ENCODE results near the gene DAB2IP.

Gene DAB2IP

DNA sequence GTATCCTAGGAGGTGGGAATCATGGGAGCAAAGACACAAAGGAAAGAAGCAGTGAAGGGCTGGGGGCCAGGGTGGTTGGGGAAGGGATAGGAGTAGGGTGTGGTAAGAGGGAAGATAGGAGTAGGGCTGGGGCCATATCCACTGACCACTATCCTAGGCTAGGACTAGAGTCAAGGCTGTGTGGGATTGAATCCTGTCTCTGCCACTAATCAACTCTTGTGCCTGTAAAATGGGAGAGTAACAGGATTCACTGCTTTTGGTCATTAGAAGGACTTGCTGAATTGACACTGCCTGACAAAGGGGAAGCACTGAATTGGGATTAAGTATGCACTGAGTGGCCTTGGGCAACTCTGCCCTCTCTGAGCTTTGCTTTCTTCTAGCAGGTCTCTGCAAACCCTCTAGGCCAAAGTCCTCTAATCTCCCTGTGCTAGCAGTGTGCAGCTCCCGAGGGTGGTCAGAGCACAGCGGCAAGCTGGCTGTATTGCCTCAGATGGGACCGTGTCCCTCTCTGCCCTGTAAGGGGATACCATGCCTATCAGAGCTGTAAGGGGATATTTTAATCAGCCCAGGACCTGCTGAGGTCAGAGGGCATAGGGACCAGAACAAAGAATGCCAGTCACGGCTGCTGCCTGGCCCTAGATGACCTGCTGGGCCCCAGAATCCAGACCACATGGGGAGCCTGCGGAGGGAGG, 12.4 kb upstream of the DAB2IP start:
- no peak overlapping the region for H3K4me3 ChIP-seq (ENCODE audit: low read depth, low read length)
- DNase-seq (ENCODE audit: low read depth) = no peak
- TF ChIP-seq, protein P1, sequence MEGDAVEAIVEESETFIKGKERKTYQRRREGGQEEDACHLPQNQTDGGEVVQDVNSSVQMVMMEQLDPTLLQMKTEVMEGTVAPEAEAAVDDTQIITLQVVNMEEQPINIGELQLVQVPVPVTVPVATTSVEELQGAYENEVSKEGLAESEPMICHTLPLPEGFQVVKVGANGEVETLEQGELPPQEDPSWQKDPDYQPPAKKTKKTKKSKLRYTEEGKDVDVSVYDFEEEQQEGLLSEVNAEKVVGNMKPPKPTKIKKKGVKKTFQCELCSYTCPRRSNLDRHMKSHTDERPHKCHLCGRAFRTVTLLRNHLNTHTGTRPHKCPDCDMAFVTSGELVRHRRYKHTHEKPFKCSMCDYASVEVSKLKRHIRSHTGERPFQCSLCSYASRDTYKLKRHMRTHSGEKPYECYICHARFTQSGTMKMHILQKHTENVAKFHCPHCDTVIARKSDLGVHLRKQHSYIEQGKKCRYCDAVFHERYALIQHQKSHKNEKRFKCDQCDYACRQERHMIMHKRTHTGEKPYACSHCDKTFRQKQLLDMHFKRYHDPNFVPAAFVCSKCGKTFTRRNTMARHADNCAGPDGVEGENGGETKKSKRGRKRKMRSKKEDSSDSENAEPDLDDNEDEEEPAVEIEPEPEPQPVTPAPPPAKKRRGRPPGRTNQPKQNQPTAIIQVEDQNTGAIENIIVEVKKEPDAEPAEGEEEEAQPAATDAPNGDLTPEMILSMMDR (IDR thresholded peaks at IDR 0.05; ENCODE audit: control insufficient read depth, extremely low read depth, insufficient read depth) = no peak

DNA sequence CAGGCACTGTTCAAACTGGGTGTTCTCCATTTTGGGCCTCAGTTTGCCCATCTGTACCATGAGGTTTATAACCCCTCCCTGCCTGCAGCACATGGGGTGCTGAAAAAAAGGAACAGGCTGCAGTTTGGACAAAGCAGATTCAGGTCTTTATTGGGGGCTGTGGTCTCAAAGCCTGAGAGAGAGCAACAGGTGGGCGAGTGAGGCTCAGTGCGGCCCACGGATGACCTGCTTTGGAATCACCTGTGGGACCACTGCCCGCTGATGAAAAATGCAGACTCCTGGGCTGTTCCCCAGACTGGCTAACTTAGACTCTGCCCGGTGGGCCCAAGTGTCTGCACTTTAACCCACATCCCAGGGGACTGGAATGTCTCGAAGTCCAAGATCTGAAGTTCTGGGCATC, 11.8 kb upstream of the DAB2IP start:
- DNase-seq (ENCODE audit: low read depth) = no peak
- TF ChIP-seq, protein P1 (IDR thresholded peaks at IDR 0.05; ENCODE audit: control insufficient read depth, extremely low read depth, insufficient read depth) = no peak
- H3K4me3 ChIP-seq (ENCODE audit: low read depth, low read length) = no peak overlapping the region

DNA sequence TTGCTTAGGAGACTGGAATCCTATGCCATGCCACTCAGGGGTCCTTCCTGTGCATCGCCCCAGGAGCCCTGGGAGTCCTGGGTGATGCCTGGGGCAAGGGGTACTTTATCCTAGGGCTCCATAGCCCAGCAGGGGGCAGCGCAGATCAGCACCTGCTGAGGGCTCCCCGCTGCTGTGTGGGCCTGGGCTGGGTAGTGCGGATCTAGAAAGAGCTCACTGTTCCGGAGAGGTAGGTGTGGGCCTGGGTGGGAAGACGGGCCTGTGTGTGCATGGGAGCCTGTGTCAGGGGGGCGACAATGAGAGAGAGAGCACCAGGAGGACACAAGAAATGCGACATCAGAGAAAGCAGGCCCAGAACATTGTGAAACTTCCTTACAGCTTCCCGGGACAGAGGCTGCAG, 11.4 kb upstream of the DAB2IP start:
- no peak overlapping the region for H3K4me3 ChIP-seq (ENCODE audit: low read depth, low read length)
- no peak for DNase-seq (ENCODE audit: low read depth)
- TF ChIP-seq, protein P1 (IDR thresholded peaks at IDR 0.05; ENCODE audit: control insufficient read depth, extremely low read depth, insufficient read depth) = peak; percentile 73

DNA sequence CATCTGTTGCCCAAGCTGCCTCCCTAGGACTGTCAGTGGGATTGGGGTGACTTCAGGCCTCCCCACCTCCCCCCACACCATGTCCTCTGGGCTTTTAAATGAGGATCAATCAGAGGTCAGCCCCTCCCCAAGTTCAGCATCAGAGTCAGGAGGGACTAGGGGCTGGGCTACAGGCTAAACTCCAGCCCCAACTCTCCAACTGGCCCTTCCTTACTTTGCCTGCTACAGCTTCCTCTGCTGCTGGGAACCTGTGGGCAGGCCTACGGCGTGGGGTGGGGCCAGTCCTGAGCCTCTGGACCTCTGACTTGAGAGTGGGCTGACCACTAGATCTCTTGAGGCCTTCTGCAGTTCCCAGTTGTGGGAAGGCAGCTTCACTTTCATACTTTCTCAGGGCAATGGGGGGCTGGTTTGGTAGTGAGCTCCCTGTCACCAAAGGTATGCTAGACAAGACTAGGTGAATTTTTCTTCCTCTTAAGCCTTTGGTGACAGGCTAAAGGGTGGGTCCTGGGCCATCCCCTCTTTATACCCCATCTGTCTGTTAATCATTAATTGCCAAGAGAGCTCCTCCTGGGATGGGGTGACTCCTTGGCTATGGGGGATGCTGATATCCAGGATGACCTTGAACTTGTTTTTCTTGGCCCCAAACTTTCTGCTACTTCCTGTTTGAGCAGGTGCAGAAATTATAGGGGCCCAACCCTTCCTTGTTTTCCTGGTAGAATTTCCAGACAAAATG, 10.8 kb upstream of the DAB2IP start:
- H3K4me3 ChIP-seq (ENCODE audit: low read depth, low read length) = no peak overlapping the region
- TF ChIP-seq, protein P1 (IDR thresholded peaks at IDR 0.05; ENCODE audit: control insufficient read depth, extremely low read depth, insufficient read depth) = no peak
- no peak for DNase-seq (ENCODE audit: low read depth)

DNA sequence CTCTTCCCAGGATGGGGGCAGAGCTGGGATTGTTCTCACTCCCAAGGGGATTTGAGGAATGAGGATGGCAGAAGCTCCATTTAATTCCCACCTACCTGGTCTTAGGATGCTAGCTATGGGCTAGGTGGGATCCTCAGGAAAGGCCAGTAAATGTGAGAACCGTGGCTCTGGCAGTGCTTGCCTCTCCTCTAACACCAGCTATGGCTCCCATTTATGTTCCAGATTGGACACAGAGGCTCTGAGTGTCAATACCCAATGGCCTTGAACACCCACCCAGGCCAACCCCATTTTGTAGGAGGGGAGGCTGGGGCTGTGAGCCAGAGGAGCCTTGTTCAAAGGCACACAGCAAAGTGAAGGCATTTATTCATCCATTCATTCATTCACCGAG, 10.2 kb upstream of the DAB2IP start:
- TF ChIP-seq, protein P1 (IDR thresholded peaks at IDR 0.05; ENCODE audit: control insufficient read depth, extremely low read depth, insufficient read depth) = no peak
- H3K4me3 ChIP-seq (ENCODE audit: low read depth, low read length) = no peak overlapping the region
- DNase-seq (ENCODE audit: low read depth) = no peak

DNA sequence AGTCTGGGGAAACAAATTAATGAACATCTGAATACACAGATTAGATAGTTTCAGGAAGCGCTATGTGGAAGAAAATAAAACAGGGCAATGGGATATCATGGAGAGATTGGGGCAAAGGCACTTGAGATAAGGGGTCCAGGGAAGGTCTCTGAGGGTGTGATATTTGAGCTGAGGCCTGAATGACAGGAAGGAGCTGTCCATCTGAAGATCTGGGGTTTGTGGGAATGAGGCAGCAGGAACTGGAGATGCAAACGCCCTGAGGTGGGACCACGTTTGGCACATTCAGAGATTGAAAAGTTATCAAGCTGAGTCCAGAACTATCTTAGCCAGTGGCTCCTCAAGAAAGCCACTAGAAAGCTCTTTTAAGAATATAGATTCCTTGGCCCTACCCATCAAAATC, 8.7 kb upstream of the DAB2IP start:
- TF ChIP-seq, protein P1 (IDR thresholded peaks at IDR 0.05; ENCODE audit: control insufficient read depth, extremely low read depth, insufficient read depth) = no peak
- no peak for DNase-seq (ENCODE audit: low read depth)
- no peak overlapping the region for H3K4me3 ChIP-seq (ENCODE audit: low read depth, low read length)
